RWPE1 (cell line): Measurements from ENCODE around the gene SRGAP3.
"Not testable (repeated sequence)": the region's sequence is repeated elsewhere in the genome, so short reads cannot be mapped to it uniquely, and the experiment has no call there.

Experiments used
- CTCF ChIA-PET: fragments of 350-600 bp; sonication (Branson Sonifier 250); formaldehyde crosslinking; extraction: SDS; loops from one replicate; lab custom pipeline; 2021; lab: Yijun Ruan, JAX
- POLR2A ChIA-PET: fragments of 400-600 bp; formaldehyde crosslinking; extraction: SDS; loops from one replicate; lab custom pipeline; 2020; ENCODE audit warnings: antibody characterized with exemption; ENCODE audit not compliant: low non-redundant PET; lab: Yijun Ruan, JAX
- DNase-seq: peaks from one replicate; pipeline ENCODE4 v3.0.0; 2012; ENCODE audit warnings: low spot score
- H3K27ac ChIP-seq: fragments of 450-650 bp; 2 replicates; pipeline ENCODE4 v1.5.1; 2017
- TF ChIP-seq, protein P1 (sequence below): fragments of 450-650 bp; conservative IDR thresholded peaks from 2 replicates; pipeline ENCODE4 v1.5.1; 2017; ENCODE audit warnings: low read depth, mild to moderate bottlenecking

Gene SRGAP3

DNA sequence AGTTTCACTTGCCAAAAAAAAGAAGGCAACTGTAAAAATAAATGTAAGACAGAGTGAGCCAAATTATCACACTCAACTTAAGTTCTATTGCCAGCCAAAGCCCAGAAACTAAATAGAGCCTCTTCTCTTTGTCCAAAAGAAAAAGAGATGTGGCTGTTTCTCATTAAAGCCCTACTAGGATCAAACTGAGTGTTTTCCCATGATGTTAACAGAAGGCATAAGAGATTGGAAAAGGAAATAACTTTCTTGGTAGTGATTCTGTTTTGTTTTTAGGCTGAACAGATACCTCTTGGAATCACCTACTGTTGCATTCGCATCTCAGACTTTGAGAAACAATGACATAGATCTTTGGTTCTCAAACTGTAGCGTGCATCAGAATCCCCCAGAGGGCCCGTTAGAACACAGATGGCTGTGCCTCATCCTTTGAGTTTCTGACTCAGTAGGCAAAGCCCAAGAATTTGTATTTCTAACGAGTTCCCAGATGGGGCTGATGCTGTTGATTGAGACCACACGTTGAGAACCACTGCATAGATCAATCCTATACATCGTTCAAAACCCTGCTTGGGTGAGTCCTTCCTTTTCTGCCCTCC is 42.5 kb upstream of the SRGAP3 start:
- TF ChIP-seq, protein P1, sequence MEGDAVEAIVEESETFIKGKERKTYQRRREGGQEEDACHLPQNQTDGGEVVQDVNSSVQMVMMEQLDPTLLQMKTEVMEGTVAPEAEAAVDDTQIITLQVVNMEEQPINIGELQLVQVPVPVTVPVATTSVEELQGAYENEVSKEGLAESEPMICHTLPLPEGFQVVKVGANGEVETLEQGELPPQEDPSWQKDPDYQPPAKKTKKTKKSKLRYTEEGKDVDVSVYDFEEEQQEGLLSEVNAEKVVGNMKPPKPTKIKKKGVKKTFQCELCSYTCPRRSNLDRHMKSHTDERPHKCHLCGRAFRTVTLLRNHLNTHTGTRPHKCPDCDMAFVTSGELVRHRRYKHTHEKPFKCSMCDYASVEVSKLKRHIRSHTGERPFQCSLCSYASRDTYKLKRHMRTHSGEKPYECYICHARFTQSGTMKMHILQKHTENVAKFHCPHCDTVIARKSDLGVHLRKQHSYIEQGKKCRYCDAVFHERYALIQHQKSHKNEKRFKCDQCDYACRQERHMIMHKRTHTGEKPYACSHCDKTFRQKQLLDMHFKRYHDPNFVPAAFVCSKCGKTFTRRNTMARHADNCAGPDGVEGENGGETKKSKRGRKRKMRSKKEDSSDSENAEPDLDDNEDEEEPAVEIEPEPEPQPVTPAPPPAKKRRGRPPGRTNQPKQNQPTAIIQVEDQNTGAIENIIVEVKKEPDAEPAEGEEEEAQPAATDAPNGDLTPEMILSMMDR: no peak
- H3K27ac ChIP-seq: no peak overlapping the region
- ChIA-PET POLR2A (no interaction called here), CTCF (no interaction called here)
- DNase-seq: no peak

DNA sequence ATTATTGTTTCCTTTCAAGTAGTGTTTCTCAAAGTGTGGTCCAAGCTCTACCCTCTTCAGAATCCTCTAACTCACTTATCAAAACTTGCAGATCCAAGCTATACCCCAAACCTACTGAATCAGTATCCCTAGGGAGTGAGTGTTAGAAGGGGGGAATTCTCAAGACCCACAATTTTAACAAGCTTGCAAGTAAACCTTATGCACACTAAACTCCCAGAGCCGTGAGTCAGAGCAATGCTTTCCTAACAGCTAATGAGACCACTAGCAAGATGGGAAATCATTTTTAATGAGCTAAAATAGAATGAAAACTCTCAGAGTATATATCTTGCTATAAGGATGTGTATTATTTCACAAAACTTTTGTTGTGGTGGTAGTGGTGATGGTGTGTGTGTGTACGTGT is 41.1 kb upstream of the SRGAP3 start:
- TF ChIP-seq, protein P1: no peak
- DNase-seq: no peak
- no peak overlapping the region for H3K27ac ChIP-seq
- ChIA-PET CTCF (interaction anchor here (0.7 kb wide), 1 partner anchor 8 kb away, joined by 3 read pairs; no protein-coding TSS in a partner anchor), POLR2A (no interaction called here)

- H3K27ac ChIP-seq, POLR2A ChIA-PET, DNase-seq, CTCF ChIA-PET: not testable (repeated sequence)
Measured at GRCh38 chr3:9281533-9281932, 32.1 kb upstream of the SRGAP3 start.

DNA sequence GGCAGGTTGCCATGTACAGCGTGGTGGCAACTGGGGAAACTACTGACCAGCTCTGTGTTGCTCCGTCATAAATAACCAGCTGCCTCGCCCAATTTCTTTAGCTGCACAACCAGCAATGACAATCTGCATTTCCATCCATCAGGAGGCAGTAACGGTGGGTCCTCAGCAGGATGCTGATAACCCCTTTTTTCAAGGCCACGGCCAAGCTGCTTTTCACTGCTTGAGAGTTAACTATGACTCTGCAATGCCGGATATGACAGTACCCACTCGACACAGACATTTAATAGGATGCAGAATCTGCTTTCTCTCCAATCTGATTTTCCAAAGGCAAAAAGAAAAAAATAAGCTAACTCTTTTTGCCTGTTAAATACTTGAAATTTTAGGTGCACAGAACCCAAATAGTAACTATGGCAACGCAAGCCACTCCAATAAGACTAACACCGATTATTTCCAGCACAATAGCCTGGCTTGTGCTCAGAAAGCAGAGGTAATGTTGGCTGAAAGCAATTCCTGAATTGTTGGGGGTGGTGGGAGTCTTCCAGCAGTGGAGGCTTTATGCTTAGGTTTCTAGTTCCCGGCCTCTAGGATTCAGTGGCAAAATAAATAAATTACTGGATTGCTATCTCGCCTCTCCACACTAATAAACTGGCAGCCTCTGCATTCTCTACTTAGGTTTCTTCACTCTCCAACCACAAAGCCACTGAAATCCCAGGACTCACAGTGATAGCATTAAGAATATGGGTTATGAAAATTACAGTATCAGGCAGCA is 31.2 kb upstream of the SRGAP3 start:
- H3K27ac ChIP-seq: no peak overlapping the region
- TF ChIP-seq, protein P1: no peak
- DNase-seq: no peak
- CTCF ChIA-PET: no interaction called here
- POLR2A ChIA-PET: no interaction called here

DNA sequence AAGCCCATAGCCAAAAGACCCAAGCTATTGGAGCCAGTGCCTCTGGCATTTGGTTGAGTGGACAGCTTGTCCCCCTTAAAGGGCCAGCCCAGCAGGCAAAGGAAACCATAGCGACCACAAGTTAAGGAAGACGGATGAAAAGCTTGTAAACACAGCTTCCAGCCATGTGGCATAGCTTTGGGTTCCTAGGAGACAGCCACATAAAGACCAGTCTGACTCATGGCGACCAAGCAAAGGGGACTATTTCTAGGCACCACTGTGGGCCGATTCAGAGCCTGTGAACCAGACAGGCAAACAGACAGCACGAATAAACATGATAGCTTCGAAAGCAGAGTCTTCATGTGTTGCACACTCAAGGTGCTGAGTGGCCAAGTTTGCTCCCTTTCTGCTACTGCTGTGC is 30.5 kb upstream of the SRGAP3 start:
- H3K27ac ChIP-seq: no peak overlapping the region
- ChIA-PET CTCF (no interaction called here), POLR2A (no interaction called here)
- TF ChIP-seq, protein P1: no peak
- DNase-seq: no peak

DNA sequence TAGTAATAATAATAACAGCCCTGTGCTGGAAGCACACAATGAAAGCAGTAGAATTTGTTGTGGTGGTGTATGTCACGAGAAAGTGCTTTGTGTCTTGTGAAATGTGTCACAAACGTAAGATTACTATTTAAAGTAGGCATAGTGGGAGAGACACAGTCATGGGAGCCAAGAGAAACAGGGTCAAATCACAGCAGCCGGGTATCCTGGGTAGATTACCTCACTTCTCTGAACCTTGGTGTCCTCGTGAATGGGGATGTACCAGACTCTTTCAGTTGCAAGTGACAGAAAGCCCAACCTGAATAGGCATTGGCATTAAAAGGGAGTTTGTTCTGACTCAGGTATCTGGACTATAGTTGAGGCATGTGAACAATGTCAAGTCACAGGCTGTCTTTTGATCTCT is 29.1 kb upstream of the SRGAP3 start:
- no peak overlapping the region for H3K27ac ChIP-seq
- TF ChIP-seq, protein P1: no peak
- ChIA-PET POLR2A (no interaction called here), CTCF (no interaction called here)
- no peak for DNase-seq

- POLR2A ChIA-PET: no interaction called here
- TF ChIP-seq, protein P1: no peak
- CTCF ChIA-PET: no interaction called here
- no peak for DNase-seq
- H3K27ac ChIP-seq: no peak overlapping the region
Measured at GRCh38 chr3:9278085-9278484, 28.6 kb upstream of the SRGAP3 start.
